GM19099 (cell line): ENCODE measurements around the gene RGS10.

Source experiments
- POLR2A ChIP-seq: IDR thresholded peaks from 3 replicates; pipeline ENCODE4 v1.6.1; 2011; ENCODE audit warnings: low read depth; ENCODE audit not compliant: insufficient read length; ENCODE audit errors: extremely low read depth

Gene RGS10

GRCh38 chr10:119455609-119456434 lies 86.7 kb downstream of the RGS10 start:
- no peak for TF ChIP-seq POLR2A

DNA sequence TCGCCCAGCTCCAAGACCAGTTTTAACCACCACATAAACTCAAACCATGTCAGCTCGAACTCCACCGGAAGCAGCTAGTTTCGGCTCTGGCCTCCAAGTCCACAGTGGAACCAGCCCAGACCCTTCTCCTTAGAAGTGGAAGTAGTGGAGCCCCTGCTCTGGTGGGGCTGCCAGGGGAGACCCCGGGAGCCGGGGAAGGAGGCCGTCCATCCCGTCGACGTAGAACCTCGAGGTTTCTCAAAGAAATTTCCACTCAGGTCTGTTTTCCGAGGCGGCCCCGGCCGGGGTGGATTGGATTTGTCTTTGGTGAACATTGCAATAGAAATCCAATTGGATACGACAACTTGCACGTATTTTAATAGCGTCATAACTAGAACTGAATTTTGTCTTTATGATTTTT lies 87.5 kb downstream of the RGS10 start:
- no peak for TF ChIP-seq POLR2A

- no peak for TF ChIP-seq POLR2A
Observed at GRCh38 chr10:119454316-119454715, 88.2 kb downstream of the RGS10 start.

- no peak for TF ChIP-seq POLR2A
Observed at GRCh38 chr10:119453313-119453712, 89.2 kb downstream of the RGS10 start.

DNA sequence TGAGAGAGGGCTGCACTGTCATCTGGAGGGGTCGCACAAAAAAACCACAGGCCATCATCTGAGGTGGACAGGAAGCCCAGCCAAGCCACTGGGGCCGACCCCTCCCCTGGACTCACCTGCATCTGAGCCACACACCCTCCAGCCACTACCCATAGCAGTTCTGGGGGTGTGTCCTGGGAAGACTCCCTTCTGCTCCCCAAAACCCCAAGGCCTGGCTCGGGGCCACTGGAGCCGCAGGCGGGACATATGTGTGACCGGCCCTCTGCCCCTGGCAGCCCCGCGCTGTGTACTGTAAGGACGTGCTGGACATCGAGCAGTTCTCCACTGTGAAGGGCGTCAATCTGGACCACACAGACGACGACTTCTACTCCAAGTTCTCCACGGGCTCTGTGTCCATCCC lies 90.1 kb downstream of the RGS10 start:
- no peak for TF ChIP-seq POLR2A

GRCh38 chr10:119451300-119451896 lies 91.1 kb downstream of the RGS10 start:
- TF ChIP-seq POLR2A, result no peak

DNA sequence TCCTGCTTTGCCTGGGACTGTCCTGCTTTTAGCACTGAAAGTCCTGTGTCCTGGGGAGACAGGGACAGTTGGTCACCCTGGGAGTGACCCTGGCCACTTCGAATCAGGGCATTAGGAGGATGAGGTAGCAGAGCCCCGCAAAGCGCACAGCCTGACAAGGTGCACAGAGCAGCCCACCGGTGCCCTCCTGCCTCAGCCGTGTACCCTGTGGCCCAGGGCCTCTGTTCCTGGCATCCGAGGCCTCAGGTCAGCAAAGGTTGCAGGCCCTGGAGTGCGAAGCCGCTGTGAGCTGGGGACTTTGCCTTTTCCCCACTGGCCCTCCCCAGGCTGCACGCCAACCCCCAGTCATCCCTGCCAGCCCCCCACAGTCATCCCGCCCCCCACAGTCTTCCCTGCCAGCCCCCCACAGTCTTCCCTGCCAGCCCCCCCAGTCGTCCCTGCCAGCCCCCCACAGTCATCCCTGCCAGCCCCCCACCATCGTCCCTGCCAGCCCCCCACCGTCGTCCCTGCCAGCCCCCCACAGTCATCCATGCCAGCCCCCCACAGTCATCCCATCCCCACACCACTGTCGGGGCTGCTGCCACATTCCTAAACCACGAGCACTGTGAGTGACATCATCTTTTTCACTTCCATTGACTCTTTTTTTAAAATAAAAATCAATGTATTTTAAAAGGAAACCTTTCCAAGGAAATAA lies 91.8 kb downstream of the RGS10 start:
- TF ChIP-seq POLR2A, result no peak
